Measurements from ENCODE around the gene CHM. TPM values are rescaled to one million over a fixed set of nuclear protein-coding genes. Genes with fewer than 3 reads are reported as not detected.

The CHM gene
- total and polyA plus RNA-seq, 2 of the 8 experiments (the other 6 are each of a cell fraction or from before 2014, with no cell fraction given) = 8.6 to 15.5 TPM

DNA sequence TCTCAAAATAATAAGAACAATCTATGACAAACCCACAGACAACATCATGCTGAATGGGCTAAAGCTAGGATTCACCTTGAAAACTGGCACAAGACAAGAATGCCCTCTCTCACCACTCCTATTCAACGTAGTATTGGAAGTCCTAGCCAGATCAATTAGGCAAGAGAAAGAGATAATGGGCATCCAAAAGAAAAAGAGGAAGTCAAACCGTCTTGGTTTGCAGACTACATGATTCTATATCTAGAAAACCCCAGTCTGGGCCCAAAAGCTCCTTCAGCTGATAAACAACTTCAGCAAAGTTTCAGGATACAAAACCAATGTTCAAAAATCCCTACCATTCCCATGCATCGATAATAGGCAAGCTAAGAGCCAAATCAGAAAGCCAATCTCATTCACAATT is 59.0 kb downstream of the CHM start:
- ChIA-PET POLR2A (ENCODE audit: partially characterized antibody) (interaction anchor here (0.9 kb wide), 1 partner anchor 14 kb away, joined by 3 read pairs; no protein-coding TSS in a partner anchor), CTCF (ENCODE audit: partially characterized antibody) (no interaction called here)
- no peak overlapping the region for H3K27ac ChIP-seq (ENCODE audit: low read depth, low read length)
- H3K79me1 ChIP-seq (ENCODE audit: low read depth, low read length) = no peaks in the 10 kb centered on the region
- no peak overlapping the region for H3K56ac ChIP-seq (replicated peaks; ENCODE audit: insufficient read length, low read depth, low read length)
- no peak overlapping the region for H3K4me2 ChIP-seq (ENCODE audit: insufficient read depth in 1 of 2, low read depth in 2 of 2, low read length in 2 of 2)
- H3K4ac ChIP-seq (replicated peaks; ENCODE audit: insufficient read length, low read depth, low read length) = no peak overlapping the region
- no peaks in the 10 kb centered on the region for H3K23me2 ChIP-seq (ENCODE audit: low read depth, low read length)
- no peak overlapping the region for H2AFZ ChIP-seq (ENCODE audit: low read length)
- H3K9ac ChIP-seq (replicated peaks in 1 of 4; ENCODE audit: extremely low read depth in 1 of 4, low read depth in 3 of 4, low read length in 3 of 4) = no peak overlapping the region
- H4K91ac ChIP-seq (replicated peaks; ENCODE audit: insufficient read length, low read length) = no peak overlapping the region
- H2BK5ac ChIP-seq (ENCODE audit: low read depth, low read length) = no peak overlapping the region
- no peaks in the 10 kb centered on the region for H3K27me3 ChIP-seq (replicated peaks in 1 of 4; ENCODE audit: control insufficient read depth in 3 of 4, extremely low read depth in 1 of 4, insufficient read depth in 3 of 4, low read length in 3 of 4)
- H3K9me3 ChIP-seq (ENCODE audit: insufficient read depth in 2 of 2, low read depth in 1 of 2, low read length in 1 of 2) = no peaks in the 10 kb centered on the region
- FAIRE-seq = no peak
- H2BK20ac ChIP-seq (ENCODE audit: low read length) = no peak overlapping the region
- no peak overlapping the region for H3K23ac ChIP-seq (ENCODE audit: insufficient read length)
- no peaks in the 10 kb centered on the region for H3K4me1 ChIP-seq (replicated peaks in 1 of 4; ENCODE audit: control insufficient read depth in 3 of 4, insufficient read depth in 4 of 4, low read length in 3 of 4)
- H3K18ac ChIP-seq (ENCODE audit: extremely low read depth, low read length) = no peak overlapping the region
- no peak overlapping the region for H3K14ac ChIP-seq (ENCODE audit: insufficient read length)
- H2BK120ac ChIP-seq (replicated peaks; ENCODE audit: low read depth, low read length) = no peak overlapping the region
- 90% methylated on average over 3 of the region's 3 CpGs; no CpG with 5 or more reads in 1 of the 2 experiments for WGBS, 2 experiments (ENCODE audit: extremely low coverage in 1 of 2, insufficient coverage in 1 of 2, insufficient read length in 1 of 2, insufficient replicate concordance in 2 of 2, low coverage in 1 of 2, low lambda C conversion rate in 2 of 2, missing lambda C conversion rate in 1 of 2)
- H3K4me3 ChIP-seq (ENCODE audit: extremely low read depth in 1 of 4, insufficient read depth in 2 of 4, low read depth in 3 of 4, low read length in 4 of 4) = no peak overlapping the region
- peaks cover 0 to 30% of the 10 kb centered on the region in 2 experiments; a peak in 2 of 4 replicates for H3K79me2 ChIP-seq (ENCODE audit: control insufficient read depth in 1 of 2, insufficient read depth in 2 of 2, low read length in 2 of 2)
- no peak overlapping the region for H4K8ac ChIP-seq (ENCODE audit: extremely low read depth, insufficient read depth, low read length)
- H4K5ac ChIP-seq (ENCODE audit: insufficient read length, low read depth, low read length) = no peak overlapping the region
- no peak overlapping the region for H2AK5ac ChIP-seq (ENCODE audit: low read depth, low read length)
- TF ChIP-seq CREB1 (IDR thresholded peaks at IDR 0.05) (no peak), CHD1 (IDR thresholded peaks at IDR 0.05; ENCODE audit: low read depth, low read length) (no peak), ASH2L (IDR thresholded peaks at IDR 0.05; ENCODE audit: low read length) (no peak), HDAC6 (IDR thresholded peaks at IDR 0.05; ENCODE audit: low read depth, low read length) (no peak), TEAD4 (IDR thresholded peaks at IDR 0.05; ENCODE audit: low read depth, low read length) (no peak), SIX5 (IDR thresholded peaks at IDR 0.05; ENCODE audit: low read depth, low read length) (no peak), RBBP5 (IDR thresholded peaks at IDR 0.05; ENCODE audit: borderline replicate concordance, low read depth, low read length) (no peak), RFX5 (IDR thresholded peaks at IDR 0.05; ENCODE audit: borderline replicate concordance, low read depth, low read length) (no peak), TAF1 (IDR thresholded peaks at IDR 0.05; ENCODE audit: low read depth, low read length) (no peak), SP4 (IDR thresholded peaks at IDR 0.05; ENCODE audit: low read length) (no peak), CTBP2 (IDR thresholded peaks at IDR 0.05; ENCODE audit: borderline replicate concordance, insufficient read depth, insufficient read length, low read length) (no peak)
- TF ChIP-seq, protein P1, sequence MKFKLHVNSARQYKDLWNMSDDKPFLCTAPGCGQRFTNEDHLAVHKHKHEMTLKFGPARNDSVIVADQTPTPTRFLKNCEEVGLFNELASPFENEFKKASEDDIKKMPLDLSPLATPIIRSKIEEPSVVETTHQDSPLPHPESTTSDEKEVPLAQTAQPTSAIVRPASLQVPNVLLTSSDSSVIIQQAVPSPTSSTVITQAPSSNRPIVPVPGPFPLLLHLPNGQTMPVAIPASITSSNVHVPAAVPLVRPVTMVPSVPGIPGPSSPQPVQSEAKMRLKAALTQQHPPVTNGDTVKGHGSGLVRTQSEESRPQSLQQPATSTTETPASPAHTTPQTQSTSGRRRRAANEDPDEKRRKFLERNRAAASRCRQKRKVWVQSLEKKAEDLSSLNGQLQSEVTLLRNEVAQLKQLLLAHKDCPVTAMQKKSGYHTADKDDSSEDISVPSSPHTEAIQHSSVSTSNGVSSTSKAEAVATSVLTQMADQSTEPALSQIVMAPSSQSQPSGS (IDR thresholded peaks at IDR 0.05; ENCODE audit: low read length) = no peak
- TF ChIP-seq, protein P2, sequence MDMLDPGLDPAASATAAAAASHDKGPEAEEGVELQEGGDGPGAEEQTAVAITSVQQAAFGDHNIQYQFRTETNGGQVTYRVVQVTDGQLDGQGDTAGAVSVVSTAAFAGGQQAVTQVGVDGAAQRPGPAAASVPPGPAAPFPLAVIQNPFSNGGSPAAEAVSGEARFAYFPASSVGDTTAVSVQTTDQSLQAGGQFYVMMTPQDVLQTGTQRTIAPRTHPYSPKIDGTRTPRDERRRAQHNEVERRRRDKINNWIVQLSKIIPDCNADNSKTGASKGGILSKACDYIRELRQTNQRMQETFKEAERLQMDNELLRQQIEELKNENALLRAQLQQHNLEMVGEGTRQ (IDR thresholded peaks at IDR 0.05; ENCODE audit: low read length) = no peak
- no peaks in the 10 kb centered on the region for H4K20me1 ChIP-seq (replicated peaks in 1 of 2; ENCODE audit: control insufficient read depth in 1 of 2, insufficient read depth in 2 of 2, low read length in 2 of 2)
- no peak overlapping the region for H2BK15ac ChIP-seq (ENCODE audit: low read length)
- no peak overlapping the region for H2BK12ac ChIP-seq (ENCODE audit: low read depth, low read length)
- DNase-seq (ENCODE audit: low read depth in 1 of 2, low spot score in 2 of 2) = no peak
- H3K36me3 ChIP-seq (ENCODE audit: control insufficient read depth in 2 of 4, insufficient read depth in 4 of 4, low read length in 3 of 4) = no peaks in the 10 kb centered on the region; a peak in 1 of 8 replicates
